DLD1 (cell line): ENCODE measurements around the gene TOR1B.
"Not testable (repeated sequence)": the region's sequence is repeated elsewhere in the genome, so short reads cannot be mapped to it uniquely, and the experiment has no call there.

Experiments used
- in situ Hi-C: cut with HindIII; loops from 2 replicates; pipeline ENCODE4 v1.10.0; 2017; ENCODE audit warnings: low sequenced_read_pairs

Gene TOR1B, protein sequence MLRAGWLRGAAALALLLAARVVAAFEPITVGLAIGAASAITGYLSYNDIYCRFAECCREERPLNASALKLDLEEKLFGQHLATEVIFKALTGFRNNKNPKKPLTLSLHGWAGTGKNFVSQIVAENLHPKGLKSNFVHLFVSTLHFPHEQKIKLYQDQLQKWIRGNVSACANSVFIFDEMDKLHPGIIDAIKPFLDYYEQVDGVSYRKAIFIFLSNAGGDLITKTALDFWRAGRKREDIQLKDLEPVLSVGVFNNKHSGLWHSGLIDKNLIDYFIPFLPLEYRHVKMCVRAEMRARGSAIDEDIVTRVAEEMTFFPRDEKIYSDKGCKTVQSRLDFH

DNA sequence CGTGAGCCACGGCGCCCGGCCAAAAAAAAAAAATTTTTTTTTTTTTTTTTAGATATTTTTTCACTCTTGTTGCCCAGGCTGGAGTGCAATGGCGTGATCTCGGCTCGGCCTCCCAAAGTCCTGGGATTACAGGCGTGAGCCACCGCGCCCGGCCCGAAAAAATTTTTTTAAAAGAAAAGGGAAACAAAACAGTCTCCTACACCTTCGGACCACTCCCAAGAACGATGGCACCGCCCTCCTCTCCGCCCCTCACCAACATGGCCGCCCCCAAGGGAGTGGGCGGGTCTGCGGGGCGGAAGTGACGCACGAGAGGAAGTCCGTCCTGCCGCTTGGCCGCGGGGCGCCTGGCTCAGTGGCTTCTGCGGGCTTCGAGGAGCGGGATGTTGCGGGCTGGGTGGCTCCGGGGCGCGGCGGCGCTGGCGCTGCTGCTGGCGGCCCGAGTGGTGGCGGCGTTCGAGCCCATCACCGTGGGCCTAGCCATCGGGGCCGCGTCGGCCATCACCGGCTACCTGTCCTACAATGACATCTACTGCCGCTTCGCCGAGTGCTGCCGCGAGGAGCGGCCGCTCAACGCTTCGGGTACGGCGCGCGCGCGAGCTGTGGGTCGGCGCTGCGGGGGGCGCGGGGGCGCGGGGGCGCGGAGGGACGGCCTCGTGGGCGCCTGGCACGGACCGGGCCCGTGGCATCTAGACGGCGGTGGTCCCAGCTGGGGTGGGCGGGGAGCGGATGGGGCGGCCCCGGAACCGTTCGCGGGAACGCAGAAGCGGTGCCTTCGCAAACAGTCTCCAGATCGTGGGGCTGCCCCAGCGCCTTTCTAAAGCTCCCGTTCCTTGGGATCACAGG is at the start of gene TOR1B:
Gene TOR1B, plus strand, starts transcription at position 352 of the 843 bp plus-strand sequence. Its CDS starts 29 bp downstream, at position 381.
- in situ Hi-C loops, result no loop called here

DNA sequence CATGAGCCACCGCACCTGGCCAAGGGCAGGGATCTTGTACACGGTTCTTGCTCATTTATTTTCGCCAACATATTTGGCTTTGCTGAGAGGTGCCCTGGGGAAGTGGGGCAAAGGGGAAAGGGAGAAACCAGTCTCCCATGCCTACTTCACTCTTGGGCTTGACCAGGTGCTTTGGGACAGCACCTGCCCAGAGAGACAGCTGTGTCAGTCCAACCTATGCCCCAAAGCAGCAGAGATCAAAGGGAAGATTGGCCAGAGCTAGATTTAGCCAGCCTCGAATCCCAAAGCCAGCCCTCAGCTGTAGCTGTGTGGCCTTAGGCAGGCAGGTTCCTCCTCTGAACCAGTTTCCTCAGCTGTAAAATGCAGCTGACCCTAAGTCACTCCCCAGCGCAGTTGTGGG is 47.8 kb upstream of the TOR1B start:
- in situ Hi-C loops, result no loop called here

DNA sequence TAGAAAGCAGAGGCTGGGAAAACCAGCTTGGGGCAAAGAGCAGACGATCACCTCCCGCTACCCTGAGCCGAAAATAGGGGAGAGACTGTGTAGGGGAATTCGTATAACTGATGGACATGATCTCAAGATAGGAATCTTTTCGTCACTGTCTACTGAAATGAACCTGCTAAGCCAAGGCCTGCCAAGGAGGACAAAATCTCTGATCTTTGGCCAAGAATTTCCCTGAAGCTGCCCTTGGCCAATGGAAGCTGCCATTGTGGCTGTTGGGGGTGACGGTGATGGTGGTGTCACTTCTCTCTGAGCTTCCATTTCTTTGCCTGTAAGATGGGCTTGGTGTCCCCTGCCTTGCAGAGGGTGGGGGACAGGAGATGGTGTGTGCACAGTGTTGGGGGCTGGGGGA is 46.8 kb upstream of the TOR1B start:
- in situ Hi-C loops, result no loop called here

DNA sequence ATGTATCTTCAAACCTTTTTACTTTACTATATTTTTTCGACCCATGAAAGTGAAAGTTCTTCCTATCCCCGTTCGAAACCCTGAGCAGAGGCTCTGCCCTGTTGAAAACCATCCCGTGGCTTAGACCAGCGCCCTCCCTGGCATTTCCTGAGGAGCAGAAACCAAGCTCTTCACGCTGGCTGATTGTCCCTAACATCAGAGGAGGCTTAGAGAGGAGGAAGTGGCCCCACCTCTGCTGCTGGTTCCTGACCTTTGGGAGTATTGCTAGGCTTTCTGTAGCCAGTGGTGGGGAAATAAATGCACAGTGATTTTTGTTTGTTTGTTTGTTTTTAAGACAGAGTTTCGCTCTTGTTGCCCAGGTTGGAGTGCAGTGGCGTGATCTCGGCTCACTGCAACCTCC is 45.9 kb upstream of the TOR1B start:
- in situ Hi-C loops, result no loop called here

DNA sequence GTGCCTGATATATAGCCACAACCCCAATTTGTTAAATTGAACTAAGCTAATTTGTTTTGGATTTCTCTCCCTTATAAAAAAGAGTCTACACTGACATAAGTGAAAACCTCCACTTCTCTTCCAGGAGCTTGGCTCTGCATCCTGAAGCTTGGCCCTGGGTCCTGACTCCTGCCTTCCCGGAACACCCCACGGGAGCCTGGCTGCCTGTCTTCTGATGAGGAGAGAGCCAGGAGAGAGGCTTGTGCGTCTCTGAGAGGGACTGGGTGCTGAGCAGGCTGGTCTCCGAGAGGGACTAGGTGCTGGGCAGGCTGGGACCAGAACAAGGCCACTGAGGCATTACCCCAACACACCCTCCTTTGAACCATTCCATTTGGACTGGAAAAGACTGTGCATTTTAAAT is 43.7 kb upstream of the TOR1B start:
- in situ Hi-C loops, result no loop called here

DNA sequence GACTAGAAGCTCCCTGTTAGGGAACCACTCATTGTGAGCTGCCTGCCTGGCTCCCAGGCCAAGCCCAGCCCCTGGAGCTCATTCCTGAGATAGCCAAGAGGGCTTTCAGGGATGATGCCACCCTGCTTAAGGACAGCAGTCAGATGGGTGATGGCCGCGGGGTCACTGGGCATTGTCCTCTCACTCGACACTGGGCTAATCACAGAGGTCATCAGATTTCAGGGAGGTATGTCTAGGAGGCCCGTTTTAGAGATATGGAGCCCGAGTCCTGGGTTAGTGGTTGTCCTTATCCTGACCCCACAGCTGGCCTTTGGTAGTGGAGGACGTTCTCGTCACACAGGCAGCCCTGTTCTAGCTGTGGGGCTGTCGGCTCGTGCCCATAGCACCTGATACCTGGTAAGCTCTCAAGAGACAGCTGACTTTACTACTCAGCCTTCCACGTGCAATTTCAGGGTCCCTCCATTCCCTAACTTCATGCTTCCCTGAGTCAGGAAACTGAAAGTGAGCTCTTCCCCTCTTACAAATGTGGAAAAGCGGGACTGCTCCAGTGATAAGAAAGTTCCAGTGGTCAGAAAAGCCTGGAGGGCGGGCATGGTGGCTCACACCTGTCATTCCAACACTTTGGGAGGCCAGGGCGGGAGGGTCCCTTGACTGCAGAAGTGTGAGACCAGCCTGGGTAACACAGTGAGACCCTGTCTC is 43.0 kb upstream of the TOR1B start:
- in situ Hi-C loops, result no loop called here

DNA sequence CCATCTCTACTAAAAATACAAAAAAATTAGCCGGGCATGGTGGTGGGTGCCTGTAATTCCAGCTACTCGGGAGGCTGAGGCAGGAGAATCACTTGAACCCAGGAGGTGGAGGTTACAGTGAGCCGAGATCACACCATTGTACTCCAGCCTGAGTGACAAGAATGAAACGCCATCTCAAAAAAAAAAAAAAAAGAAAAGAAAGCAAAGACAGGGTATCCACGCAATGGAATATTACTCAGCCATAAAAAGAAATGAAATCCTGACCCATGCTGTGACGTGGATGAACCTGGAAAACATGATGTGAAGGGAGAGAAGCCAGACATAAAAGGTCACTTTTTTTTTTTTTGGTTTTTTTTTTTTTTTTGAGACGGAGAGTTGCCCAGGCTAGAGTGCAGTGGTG is 42.2 kb upstream of the TOR1B start:
- in situ Hi-C loops, result not testable (repeated sequence)

DNA sequence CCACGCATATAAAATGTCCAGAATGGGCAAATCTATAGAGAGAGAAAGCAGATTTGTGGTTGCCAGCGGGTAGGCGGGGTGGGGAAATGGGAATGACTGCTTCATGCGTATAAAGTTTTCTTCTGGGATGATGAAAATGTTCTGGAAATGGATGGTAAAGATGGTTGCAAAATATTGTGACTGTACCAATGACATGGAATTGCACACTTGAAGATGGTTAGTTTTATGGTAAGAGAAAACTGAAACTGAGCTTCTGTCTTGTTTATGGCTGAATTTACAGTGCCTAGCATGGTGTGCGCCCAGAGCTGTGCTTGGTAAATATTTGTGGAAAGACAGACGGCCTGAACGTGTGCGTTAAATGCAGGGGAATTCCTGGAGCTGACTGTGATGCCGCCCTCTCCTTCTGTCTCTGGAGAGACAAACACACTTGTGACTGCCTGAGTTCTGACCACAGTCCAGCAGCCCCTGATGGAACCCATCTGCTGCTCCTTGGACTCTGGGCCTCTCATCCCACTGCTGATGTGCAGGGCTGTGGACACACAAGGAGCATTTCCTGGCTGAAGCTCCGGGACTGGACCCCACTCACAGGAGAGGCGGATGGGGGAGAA is 41.6 kb upstream of the TOR1B start:
- in situ Hi-C loops, result no loop called here

DNA sequence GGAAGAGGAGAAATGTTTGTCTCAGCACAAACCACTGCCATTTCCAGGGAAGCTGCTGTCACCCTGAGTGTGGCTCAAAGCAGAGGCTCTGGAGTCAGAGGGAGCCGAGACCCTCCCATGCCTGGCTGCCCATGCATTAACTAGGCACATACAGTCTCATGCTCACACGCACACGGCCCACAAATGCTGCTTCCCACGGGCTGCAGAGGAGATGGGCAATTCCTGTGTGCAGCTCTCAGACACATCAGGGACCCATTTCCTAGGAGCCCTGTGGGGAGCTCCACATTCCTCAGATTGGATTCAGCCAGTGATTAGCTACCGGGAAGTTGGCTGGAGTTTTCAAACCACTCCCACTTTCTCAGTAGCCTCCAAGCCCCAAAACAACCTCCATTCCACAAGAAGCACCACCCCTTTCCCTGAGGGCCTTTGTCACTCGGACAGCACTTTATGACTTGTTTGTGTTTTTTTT is 41.0 kb upstream of the TOR1B start:
- in situ Hi-C loops, result no loop called here

DNA sequence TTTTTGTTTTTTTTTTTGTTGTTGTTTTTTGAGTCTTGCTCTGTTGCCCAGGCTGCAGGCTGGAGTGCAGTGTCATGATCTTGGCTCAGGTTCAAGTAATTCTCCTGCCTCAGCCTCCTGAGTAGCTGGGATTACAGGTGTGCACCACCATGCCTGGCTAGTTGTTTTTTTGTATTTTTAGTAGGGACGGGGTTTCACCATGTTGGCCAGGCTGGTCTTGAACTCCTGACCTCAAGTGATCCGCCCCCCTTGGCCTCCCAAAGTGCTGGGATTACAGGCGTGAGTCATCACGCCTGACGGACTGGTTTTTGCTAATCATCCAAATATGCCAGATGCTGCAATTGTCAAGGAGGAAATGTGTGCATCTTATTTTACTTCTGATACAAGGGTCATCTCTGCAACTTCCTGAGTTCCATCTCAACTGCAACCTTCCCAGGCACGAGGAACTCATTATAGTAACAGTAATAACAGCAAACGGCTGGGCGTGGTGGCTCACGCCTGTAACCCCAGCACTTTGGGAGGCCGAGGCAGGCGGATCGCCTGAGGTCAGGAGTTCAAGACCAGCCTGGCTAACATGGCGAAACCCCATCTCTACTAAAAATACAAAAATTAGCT is 40.5 kb upstream of the TOR1B start:
- in situ Hi-C loops, result not testable (repeated sequence)

DNA sequence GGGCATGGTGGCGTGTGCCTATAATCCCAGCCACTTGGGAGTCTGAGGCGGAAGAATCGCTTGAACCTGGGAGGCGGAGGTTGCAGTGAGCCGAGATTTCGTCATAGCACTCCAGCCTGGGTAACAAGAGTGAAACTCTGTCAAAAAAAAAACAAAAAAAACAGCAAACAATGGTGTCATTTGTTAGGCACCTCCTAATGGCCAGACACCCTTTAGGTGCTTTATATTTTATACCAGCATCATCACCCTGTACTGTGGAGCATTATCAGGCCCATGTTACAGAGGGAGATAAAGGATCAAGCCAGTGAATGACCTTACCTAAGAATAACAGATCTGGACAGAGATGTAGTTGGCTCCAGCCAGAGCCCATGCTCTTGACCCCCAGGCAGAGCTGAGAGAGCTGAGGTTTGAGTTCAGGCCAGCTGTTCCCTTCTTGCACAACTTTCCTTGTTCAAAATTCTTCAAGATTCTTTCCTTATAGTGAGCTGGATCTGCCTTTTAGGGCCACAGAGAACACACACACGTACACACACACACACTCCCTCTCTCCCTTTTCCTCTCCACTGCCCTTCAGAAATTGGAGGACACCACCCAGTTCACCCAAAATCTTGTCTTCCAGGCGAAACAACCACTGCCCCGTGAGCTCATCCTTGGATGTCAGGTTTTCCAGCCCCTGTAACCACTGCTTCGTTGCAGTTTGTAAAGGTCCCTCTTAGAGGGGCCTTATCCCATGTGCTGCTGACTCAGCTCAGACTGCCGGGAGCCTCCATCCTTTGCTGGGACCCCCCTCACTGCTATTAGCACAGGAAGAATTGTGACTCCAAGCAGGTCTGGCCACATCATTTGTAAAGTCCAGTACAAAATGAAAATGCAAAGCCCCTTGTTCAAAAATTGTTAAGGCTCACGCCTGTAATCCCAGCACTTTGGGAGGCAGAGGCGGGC is 39.7 kb upstream of the TOR1B start:
- in situ Hi-C loops, result no loop called here

DNA sequence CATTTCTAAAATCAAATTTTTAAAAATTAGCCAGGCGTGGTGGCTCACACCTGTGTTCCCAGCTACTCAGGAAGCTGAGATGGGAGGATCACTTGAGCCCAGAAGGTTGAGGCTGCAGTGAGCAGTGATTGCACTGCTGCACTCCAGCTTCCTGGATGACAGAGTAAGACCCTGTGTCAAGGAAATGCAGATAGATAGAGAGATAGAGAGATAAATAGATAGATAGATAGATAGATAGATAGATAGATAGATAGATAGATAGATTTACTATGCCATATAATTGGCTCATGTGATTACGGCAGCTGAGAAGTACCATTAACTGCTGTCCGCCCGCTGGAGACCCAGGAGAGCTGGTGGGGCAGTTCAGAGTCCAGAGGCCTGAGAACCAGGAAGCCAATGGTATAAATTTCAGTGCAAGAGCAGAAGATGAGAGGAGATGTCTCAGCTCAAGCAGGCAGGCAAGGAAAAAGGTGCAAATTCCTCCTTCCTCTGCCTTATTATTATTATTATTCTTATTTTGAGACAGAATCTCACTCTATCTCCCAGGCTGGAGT is 37.1 kb upstream of the TOR1B start:
- in situ Hi-C loops, result no loop called here

DNA sequence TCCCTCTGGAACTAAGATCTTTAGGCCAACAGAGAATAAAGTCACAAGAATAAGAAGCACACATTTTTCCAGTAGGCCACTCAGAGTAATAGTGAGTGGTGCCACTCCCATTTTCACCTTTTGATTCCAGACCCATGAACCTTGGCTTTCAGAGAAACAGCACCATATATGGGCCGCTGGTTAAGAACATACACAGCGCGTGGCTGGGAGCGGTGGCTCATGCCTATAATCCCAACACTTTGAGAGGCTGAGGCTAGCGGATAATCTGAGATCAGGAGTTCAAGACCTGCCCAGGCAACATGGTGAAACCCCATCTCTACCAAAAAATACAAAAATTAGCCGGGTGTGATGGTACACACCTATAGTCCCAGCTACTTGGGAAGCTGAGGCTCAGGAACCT is 34.5 kb upstream of the TOR1B start:
- in situ Hi-C loops, result no loop called here

DNA sequence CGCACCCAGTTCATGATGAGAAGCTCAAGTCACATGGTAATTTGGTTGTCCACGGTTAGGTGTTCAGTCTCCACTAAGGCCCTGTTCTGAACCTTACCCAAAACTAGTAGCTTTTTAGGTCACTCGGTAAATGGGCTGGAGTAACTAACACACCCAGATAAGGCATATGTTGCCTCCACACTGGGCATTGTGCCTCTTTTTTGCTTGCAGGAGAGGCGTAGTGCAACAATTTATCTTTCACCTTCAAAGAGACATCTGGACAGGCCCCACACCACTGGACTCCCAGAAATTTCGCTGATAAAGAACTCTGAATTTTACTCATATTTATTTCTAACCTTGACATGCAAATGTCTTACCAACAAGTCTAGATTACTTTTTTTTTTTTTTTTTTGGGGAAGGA is 33.3 kb upstream of the TOR1B start:
- in situ Hi-C loops, result loop anchor here (10.0 kb wide), 1 partner anchor 635 kb away; no protein-coding TSS in a partner anchor

DNA sequence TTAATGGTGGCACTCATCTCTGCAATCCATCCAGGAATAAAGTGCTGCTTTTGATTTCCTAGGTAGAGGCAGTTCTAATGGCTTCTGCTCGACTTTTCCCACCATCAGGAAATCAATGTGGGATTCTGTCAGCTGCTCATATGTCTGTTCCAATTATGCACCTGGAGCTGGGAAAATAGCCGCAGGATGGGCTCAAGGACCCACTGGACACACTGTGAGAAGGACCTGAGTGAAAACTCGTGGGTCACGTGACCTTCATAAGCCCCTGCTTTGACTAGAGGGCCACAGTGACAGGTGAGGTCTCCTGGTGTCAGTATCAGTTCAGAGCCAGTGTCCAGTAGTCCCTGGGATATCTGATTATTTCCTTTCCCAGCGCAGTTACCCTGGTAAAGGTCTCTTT is 32.2 kb upstream of the TOR1B start:
- in situ Hi-C loops, result loop anchor here (10.0 kb wide), 1 partner anchor 636 kb away; no protein-coding TSS in a partner anchor

DNA sequence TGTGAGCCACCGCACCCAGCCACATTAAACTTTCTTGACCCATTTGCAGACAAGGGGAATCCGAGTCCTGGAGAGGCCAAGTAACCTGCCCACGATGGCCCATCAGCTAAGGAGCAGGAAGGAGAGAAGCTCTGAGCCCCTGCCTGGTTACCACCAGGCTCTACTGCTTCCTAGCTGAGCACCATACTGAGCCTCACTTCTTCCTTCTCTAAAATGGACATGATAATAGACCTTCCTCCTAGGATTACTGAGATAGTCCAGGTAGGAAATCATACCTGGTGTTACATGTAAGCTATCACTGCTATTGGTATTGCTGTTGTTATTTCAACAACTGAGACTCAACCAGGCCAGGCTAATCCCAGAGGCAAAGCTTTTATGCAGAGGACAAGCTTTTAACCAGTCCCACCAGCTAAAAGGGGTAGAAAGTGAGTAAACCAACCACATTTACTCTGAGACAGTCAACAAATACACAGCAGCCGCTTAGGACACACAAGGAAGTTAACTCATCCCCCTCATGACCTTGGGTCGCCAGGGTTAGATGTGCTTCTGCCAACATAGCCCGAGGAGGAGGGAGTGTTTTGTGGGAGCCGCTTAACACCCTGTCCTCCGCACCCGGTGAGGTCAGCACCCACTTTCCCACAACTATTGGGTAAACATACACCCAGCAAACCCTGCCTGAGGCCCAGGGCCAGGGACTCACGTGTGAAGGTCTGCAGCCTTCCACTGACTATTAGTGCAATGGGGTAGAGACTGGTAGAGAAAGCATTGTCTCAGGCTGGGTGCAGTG is 29.5 kb upstream of the TOR1B start:
- in situ Hi-C loops, result loop anchor here (10.0 kb wide), 1 partner anchor 639 kb away; no protein-coding TSS in a partner anchor

DNA sequence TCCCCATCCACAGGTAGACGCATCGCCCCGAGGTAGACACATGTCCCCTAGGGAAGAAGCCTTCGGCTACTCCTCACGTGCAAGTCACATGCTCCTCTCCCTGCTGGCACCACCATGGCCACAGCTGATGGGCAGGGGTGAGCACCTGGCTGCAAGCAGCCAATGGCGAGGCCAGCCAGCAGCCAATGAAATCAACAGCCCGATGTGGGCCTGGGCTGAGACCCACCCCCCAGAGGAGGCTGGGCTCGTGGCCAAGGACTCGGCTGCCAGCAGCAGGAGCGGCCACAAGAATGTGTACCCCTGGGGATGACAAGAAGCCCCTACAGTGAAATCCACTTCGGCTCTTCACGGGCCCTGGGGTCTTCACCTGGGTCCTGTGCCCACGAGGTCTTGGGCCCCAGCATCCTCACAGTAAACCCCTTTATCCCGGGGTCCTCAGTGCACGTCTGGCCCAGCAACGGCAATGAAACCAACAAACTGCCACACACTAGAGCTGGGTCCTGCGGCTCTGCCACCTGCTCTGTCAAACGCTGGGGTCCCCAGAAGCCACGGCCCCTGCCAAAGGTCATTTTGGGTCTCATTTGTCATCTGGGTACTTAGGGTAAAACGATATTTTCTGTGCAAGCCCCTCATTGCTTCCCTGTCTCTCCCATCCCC is 28.1 kb upstream of the TOR1B start:
- in situ Hi-C loops, result loop anchor here (5.0 to 10.0 kb wide), 3 partner anchors 48 to 640 kb away; no protein-coding TSS in a partner anchor

DNA sequence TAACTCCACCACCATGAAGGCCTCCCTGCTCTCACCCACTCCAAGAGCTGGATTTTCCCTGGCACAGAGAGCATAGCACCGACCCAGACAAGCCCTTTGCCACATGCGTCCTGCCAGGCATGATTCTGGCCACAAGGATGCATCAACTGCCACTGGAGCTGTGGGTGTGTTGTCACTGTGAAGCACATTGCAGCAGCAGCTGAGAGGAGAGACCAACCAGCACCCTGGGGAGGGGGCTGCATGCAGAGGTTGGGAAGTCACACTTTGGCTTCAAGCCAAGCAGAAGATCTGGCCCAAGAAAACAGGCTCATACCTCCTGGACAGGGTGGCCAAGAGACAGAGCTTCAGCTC is 27.6 kb upstream of the TOR1B start:
- in situ Hi-C loops, result loop anchor here (5.0 to 10.0 kb wide), 3 partner anchors 48 to 641 kb away; no protein-coding TSS in a partner anchor
